Stimulated activated CD8-positive, alpha-beta memory T cell treated with anti-CD3 and anti-CD28 coated beads, Interleukin-2, amount 100 ng/mL, for 48 hours (primary cell): ENCODE data around the gene CACNG6.
A peak's percentile ranks its signal among the peaks of the same experiment; 100 is the strongest.
"Not testable (repeated sequence)": the region's sequence is repeated elsewhere in the genome, so short reads cannot be mapped to it uniquely, and the experiment has no call there.

Experiments
- DNase-seq, 2 donors: peaks; one replicate each; pipeline ENCODE4 v3.0.0-alpha.2; 2020; ENCODE audit warnings: low read depth in 2 of 2

The CACNG6 gene

GRCh38 chr19:53991224-53992113 is at the start of gene CACNG6:
Gene CACNG6 (plus strand): TSS chr19:53991637. CDS start chr19:53992878, 1,241 bp downstream.
- no peak for DNase-seq

DNA sequence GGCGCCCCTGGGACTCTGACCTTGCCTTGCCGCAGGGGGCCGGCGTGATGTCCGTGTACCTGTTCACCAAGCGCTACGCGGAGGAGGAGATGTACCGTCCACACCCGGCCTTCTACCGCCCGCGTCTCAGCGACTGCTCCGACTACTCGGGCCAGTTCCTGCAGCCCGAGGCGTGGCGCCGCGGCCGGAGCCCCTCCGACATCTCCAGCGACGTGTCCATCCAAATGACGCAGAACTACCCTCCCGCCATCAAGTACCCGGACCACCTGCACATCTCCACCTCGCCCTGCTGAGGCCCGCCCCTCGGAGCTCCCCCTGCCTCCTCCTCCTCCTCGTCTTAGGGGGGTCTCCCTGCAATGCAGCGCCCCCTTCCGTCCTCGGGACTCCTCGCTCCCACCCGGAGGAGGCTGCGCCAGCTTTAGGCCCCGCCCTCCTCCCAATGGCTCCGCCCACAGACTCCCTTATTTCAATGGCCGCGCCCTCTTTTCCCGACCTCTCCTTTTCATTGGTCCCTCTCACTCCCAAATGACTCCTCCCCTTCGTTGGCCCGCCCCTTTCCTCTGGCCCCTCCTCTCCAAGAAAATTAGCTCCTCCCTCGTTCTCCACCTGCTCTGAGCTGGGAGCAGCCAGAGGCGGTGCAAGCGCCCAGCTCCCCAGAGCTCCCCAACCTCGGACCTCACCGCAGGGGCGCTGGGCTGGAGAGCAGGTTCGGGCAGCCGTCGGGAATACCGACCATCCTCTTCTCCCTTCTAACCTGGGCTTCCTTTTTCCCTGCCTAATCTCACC is 49.2 kb upstream of the CACNG6 start:
- DNase-seq: peak in 1 of 2 donors; percentile 11

DNA sequence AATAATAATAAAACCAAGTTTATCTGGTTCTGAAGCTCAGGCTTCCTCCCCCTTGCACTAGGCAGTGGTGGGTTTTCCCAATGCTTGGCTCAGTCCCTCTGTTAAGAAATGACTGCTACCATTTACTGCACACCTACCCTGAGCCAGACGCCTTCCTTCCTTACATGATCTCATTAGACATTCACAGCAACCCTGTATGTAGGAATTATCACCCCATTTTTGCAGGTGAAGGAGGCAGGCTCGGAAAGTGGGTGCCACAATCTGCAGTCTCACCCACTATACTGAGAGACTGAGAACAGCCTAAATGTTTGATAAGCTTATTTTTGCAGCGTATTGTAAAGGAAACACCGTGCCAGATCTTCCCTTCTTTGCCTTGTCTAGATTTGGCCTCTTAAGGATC is 47.0 kb upstream of the CACNG6 start:
- no peak for DNase-seq

GRCh38 chr19:53944933-53945332 is 46.5 kb upstream of the CACNG6 start:
- no peak for DNase-seq

GRCh38 chr19:53945441-53945840 is 46.0 kb upstream of the CACNG6 start:
- no peak for DNase-seq

GRCh38 chr19:53945998-53946397 is 45.4 kb upstream of the CACNG6 start:
- DNase-seq: no peak

DNA sequence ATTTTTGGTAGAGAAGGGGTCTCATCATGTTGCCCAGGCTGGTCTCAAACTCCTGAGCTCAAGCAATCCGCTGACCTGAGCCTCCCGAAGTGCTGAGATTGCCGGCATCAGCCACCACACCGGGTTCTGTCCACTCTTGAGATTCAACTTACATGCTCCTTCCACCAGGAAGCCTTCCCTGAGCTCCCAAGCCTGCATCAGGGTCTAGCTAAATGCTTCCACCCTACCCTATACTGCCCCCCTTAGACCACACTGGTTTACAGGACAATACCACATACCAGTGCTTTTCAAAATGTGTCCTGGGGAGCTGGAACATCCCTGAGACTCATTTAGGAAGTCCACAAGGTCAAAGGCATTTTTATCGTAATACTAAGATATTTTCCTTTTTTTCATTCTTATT is 43.8 kb upstream of the CACNG6 start:
- DNase-seq: no peak

DNA sequence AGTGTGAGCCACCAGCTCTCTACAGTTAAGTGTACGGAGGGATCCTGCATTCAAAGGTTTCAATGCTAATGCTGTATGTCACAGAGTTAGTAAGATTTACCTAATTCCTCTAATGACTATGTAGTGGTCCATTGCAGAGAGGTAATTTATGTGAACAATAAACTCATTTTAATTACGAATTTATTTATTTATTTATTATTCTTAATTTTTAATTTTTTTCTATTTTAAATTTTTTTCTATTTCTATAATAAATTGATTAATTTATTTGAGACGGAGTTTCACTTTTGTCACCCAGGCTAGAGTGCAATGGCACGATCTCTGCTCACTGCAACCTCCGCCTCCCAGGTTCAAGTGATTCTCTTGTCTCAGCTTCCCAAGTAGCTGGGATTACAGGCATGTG is 42.8 kb upstream of the CACNG6 start:
- DNase-seq: not testable (repeated sequence)

GRCh38 chr19:53951436-53951835 is 40.0 kb upstream of the CACNG6 start:
- DNase-seq: no peak

- DNase-seq: no peak
These were observed 39.5 kb upstream of the CACNG6 start for GRCh38 chr19:53951947-53952346.

- no peak for DNase-seq
These were observed 38.1 kb upstream of the CACNG6 start for GRCh38 chr19:53953383-53953782.

- DNase-seq: no peak
These were observed 33.8 kb upstream of the CACNG6 start for GRCh38 chr19:53957448-53958167.

DNA sequence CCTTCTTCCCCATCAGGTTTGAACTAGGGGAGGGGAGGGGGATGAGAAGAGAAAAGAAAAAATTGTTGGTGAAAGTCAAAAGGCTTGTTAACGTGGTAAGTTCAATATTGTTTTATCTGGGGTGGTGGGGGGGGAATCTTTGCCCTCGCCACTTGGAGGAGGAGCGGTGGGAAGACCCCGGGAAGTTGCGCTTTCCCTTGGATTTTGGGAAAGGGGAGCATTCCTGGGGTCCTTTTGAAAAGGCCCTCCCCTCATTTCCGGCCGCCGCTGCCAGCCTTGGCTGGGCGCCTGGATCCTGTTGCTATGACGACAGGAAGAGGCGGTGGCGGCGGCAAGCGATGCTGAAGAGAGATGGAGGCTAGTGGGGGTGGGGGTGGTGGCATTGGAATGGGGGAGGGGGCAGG is 33.3 kb upstream of the CACNG6 start:
- DNase-seq: no peak

GRCh38 chr19:53958823-53959757 is 32.3 kb upstream of the CACNG6 start:
- DNase-seq: no peak

DNA sequence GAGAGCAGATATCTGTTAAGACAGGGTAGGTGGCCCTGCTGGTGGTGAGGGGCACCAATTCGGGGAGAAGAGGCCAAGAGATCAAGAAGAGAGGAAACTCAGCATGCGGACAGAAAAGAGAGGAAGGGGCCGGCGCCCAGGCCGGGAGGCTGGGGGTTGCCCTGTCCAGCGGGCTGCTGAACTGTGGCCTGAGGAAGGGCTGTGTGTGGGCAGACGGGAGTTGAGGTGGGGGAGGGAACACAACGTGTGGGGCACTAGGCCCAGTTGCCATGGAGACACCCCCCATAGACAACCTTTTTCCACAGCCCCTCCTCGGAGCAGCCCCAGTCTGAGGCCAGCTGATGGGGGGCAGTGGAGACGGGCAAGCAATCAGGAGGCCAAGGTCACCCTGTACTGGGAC is 31.2 kb upstream of the CACNG6 start:
- no peak for DNase-seq

GRCh38 chr19:53960886-53961285 is 30.6 kb upstream of the CACNG6 start:
- DNase-seq: no peak

DNA sequence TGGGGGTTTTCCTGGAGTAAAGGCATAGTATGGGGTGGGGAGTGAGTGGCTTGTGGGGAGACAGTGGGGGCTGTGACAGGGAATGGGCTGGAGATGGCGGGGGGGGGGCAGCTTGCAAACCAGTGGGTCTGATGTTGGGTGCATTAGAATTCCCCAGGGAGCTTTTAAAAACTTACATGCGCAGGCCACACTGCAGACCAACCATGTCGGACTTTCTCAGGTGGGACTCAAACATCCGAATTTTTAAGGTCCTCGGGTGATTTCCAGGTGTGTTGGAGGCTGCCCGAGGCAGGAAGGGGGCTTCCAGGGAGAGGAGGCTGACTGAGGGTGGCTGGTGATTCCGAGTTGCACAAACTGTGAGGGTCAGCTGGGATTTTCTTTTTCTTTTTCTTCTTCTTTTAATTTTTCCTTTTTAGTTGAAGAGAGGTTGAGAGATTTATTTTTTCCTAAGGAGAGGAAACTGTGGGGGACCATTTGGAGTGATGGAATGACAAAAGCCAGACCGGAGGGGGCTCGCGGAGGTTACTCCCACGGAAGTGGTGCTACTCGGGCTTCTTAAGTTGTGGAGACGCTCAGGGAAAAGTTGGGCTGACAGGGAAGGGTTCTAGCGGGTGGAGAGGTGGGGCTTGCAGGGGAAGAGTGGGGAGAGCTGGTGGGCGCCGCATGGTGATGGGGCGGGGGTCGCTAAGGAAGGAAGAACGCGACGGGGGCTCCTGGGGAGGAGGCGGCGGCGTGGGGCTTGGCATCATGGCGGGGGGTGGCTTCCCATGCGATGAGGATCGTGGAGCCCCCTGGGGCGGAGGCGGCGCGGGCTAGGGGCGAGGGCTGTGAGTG is 29.7 kb upstream of the CACNG6 start:
- DNase-seq: no peak

GRCh38 chr19:53962887-53963431 is 28.5 kb upstream of the CACNG6 start, which contains the start of gene CACNG8:
Gene CACNG8 (plus strand): TSS chr19:53962937.
- DNase-seq: no peak

GRCh38 chr19:53965091-53965490 is 26.3 kb upstream of the CACNG6 start:
- DNase-seq: no peak

- no peak for DNase-seq
These were observed 24.5 kb upstream of the CACNG6 start for GRCh38 chr19:53966931-53967330.
